HG03066 (cell line): Measurements from ENCODE around the gene DAG1.
"Not testable (repeated sequence)": the region's sequence is repeated elsewhere in the genome, so short reads cannot be mapped to it uniquely, and the experiment has no call there.

ENCODE experiments used
- ATAC-seq: cut with Tn5 transposase; IDR thresholded peaks from one replicate; pipeline ENCODE4 v1.9.1; 2021; ENCODE audit warnings: low read depth; ENCODE audit not compliant: unreplicated experiment

DAG1 gene

DNA sequence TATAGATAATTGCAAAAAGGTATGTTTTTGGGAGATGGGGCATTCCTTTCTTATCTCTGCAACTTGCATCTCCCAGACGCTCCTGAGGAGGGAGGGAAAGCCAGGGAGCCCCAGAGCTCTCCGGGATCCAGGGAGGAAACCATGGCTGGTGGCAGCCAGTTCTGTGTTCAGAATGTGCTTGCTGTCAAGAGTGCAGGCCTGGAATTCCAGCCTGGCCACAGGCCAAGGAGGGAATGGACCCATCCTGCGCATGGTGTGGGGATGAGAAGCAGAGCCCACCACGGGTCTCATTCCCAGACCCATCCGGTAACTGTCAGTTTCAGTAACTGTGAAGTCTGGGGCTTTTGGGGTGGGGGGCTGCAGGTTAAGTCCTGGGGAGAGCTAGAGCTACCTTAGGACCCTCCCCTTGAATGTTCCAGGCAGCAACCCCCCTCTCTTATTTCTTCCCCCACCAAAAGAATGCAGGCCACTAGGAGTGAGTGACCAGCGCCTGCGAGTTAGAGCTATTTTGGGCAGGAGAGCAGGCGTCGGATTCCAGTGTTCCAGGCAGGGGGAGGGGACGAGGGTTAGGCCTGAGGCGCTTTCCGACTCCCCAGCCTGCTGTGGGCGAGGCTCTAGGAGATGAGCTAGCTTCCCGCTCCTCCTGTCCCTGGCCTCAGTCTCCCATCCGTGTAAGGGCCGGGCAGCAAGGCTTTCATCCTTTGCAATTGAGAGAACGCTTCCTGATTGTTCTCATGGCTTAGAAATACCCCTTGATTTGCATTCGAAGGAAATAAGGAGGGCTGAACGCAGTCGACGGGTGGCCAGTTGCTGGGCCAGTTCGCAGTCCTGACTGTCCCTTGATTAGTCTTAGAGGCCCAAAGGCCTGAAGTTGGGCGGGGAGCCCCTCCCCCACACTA is 781 bp upstream of the DAG1 start:
- peak; percentile 14 for ATAC-seq

DNA sequence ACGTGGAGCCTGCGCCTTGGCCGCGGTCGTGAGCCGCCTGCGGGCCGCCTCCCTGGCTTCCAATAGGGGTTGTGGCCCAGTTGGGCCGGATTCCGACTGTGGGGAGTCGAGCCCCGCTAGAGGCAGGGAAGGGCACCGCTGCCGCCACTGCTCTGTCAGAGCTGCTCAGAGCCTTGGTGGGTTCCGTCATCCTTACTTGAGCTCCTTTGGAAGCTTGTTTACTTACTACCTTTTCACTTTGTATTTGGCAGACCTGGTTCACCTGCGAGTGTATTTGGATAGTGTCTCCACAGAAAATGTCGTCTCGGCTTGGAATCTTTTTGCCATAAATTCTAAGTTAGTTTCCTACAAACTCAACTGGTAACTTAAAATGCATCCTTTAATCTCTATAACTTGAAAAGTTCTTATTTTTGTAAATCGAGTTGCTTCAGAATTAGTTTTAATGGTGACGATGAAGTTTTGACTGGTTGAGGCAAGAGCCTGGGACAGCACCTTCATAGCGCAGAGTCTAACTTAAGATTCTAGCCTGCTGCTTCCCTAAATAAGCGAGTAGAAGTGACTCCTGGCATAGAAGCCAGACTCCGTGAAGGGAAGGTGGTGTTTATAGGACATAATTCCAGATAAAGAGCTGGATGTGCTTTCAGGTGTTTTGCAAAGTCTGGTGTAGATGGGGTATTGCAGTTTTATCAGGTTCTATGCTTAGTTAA is 800 bp downstream of the DAG1 start:
- ATAC-seq: peak; percentile 23

DNA sequence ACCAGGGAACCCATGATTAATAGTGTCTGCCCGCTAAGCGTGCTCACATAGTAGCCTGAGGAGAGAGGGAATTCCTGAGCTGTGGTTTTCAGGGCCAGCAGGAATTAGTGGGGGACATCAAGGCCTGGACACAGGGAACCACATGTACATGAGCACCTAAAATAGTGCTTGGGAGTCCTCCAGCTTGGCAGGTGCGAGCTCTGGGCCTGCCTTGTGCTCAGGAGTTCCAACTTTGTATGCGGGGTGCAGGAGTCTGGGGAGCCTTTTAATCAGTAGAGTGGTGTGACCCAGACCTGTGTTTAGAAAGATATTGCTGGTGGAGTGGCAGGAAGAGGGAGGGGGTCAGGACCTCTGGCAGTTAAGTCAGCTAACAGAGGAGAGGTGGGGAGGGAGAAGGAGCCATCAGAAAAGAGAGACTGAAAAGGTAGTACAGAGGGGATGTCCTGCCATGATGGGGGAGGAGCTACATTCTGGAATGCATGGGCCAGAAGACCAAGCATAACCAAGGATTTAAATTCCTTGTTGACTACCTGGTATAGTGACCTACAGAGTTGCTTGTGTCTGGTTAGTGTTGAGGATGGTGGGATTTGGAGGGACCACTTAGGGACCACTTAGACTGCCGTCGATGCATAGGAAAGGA is 1.9 kb downstream of the DAG1 start:
- no peak for ATAC-seq

DNA sequence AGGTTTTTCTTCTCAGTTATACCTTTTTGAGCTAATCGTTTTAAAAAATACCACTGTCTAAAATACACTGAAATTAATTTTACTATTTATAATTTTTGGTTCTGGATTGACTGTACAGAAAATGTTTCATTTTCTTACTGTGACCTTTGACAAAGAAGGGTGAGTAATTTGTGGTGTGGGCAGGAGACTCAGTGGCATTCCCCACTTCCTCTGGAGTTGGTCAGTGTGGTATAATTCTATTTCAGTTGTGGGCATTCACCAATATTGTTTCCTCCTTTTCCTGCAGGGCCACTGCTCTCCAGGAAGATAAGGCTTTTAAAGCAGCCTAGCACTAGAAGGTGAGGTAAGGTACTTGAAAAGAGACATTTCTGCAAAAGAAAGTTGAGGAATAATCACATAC is 6.5 kb downstream of the DAG1 start:
- no peak for ATAC-seq

DNA sequence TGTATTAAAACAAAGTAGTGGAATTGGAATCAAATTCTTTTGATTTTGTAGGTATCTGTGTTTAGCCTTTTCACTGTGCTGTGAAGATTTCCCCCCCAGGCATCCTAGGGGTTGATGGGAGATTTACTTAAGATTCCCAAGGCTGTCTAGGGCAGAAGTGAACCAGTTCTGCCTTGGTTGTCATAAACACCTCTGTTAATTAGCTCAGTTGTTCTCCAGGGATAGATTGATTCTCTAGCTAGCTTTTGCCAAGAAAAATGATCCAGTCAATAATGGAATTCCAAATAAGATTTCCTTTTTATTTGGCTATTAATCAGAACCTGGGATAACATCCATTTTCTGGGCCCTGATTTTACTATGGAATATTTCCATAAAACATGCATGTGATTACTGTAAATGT is 12.7 kb downstream of the DAG1 start:
- ATAC-seq: no peak

DNA sequence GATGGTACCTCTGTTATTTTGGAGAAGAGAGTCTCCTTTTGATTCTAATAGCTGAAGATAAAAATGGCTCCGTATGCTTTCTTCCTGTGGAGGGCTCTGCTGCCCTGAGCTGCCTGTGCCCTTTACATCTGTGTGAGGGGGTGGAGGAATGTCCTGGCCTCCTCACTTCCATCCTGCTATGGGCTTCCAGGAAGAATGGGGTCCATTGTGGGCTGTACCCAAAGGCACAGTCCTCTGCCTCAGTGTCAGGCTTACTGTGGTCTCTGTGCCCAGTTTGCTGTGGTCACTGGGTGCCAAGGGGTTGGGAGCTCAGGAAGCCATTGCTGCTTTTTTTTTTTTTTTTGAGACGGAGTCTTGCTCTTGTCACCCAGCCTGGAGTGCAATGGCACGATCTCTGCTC is 14.4 kb downstream of the DAG1 start:
- ATAC-seq: no peak

DNA sequence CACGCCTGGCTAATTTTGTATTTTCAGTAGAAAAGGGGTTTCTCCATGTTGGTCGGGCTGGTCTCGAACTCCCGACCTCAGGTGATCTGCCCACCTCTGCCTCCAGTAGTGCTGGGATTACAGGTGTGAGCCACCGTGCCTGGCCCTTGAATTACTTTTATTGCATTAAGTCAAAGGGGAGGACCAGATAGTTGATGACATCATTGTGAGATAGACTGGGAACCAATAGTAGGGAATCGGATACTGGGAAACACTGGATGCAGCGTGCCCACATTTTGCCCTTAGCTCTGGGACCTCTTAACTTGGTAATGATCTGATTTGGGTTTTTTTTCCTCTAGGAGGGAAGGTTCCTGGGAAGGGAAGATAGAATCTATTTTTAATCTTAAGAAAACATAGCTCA is 19.2 kb downstream of the DAG1 start:
- no peak for ATAC-seq

DNA sequence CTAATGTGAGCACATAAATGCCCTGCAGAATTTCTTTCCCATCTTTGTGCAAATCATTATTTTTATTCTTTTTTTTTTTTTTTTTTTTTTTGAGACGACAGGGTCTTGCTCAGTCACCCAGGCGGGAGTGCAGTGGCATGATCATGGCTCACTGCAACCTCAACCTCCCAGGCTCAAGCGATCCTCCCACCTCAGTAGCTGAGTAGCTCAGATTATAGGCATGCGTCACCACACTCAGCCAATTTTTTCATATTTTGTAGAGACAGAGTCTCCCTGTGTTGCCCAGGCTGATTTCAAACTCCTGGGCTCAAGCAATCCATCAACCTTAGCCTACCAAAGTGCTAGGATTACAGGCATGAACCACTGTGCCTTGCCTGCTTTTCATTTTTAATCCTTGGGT is 22.9 kb downstream of the DAG1 start:
- no peak for ATAC-seq

DNA sequence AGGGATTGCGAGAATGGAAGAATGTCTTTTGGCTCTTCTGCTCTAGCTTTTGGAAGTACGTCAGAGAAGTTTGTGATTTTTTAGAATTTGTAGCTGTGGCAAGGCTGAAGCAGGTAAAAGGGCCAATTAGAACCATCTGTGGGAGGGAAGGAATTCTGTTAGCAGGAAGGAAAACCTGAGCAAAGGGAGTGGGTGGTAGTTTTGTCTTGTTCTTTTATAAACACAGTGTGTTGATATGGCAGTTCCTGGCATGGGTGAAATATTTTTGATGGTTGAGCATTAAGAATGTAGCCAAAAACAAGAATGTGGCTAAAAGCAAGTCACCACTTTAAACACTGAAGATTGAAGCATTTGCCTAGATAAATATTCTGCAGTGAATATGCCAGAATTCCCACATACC is 23.8 kb downstream of the DAG1 start:
- ATAC-seq: no peak

DNA sequence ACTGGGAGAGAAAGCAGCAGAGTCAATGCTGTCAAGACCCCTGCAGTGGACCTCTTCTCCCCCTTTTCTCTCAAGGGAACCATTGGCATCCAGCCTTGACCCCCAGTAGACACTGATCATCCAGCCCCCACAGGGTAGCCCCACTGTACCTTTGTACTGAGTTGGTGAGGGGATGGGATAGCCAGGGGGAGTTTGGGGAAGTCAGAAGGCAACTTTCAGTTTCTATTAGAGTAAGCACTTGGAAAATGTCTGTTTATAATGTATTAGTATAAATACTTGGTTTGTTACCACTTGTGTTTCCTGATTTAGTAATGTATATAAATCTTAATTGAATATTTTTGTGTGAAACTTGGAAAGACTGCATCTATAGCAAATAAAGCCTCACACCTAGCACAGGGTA is 25.0 kb downstream of the DAG1 start:
- ATAC-seq: no peak

DNA sequence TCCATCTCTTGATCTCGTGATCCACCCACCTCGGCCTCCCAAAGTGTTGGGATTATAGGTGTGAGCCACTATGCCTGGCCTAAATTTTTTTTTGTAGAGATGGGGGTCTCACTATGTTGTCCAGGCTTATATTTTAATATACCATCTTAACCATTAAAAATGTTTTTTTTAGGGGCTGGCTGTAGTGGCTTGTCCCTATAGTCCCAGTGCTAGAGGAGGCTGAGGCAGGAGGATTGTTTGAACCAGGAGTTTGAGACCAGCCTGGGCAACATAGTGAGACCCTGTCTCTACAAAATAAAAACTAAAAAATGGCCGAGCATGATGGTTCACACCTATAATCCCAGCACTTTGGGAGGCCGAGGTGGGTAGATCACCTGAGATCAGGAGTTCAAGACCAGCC is 26.8 kb downstream of the DAG1 start:
- not testable (repeated sequence) for ATAC-seq

DNA sequence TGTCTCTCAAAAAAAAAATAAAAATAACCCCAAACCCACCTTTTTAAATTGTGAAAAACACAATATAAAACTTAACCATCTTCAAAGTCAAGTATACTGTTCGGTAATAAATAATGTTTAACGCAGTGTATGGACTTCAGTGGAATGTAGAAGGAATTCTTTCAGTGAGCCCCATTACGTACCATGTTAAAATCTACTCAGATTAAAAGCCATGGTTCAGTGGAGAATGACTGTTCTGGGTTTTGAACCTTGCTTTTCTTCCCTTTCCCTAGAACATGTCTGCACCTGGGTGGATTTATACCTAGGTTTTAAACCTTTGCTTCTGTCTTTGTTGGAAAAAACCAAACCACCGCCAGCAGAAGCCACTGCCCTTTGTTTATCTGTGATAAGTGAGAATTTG is 27.5 kb downstream of the DAG1 start:
- ATAC-seq: no peak

DNA sequence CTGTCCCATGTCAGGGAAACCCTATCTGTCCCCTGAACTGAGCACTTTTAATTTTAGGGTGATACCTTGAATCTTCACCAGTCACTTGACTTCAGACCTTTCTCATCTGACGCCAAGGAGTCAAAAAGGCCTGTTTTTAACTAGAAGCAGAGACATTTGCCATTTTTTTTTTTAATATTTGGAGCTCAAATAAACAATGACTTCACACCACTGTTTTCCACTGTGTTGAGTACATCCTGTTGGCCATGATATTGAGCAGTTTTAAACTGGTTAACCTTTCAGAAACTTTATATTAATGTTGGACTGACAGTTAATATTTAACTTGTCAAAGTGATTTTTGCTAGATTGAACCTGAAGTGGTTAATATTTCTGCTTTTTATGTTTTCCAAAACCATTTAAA is 28.2 kb downstream of the DAG1 start:
- no peak for ATAC-seq

DNA sequence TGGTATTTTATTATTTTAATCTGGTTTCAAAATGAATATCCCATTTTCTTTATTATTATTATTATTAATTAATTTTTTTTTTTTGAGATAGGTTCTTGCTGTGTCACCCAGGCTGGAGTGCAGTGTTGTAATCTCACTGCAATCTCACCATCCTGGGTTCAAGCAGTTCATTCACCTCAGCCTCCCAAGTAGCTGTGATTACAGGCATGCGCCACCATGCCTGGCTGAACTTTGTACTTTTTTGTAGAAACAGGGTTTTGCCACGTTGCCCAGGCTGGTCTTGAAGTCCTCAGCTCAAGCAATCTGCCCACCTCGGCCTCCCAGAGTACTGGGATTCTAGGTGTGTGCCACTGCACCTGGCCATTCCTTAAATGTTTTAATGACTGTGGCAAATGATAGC is 28.6 kb downstream of the DAG1 start:
- ATAC-seq: no peak

DNA sequence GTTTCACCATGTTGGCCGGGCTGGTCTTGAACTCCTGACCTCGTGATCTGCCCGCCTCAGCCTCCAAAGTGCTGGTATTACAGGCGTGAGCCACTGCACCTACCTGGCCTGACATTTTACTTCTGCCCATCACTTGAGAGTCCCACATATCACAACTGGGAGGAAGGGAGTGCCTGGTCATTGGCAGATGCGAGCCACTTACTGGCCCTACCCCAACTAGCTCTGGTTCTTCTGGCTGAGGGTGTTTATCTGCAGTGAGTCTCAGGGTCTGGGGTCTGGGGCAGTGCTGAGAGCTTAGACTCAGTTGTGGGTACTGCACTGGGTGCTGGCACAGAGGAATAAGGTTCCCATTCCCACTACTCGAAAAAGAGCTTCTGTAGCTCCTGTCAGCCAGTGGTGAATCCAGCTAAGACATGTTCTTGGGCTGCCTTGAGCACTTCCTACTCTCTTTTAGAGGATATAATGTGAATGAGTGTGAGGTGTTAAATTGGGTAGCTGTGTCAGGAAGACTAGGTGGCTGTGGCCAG is 30.2 kb downstream of the DAG1 start:
- ATAC-seq: no peak

DNA sequence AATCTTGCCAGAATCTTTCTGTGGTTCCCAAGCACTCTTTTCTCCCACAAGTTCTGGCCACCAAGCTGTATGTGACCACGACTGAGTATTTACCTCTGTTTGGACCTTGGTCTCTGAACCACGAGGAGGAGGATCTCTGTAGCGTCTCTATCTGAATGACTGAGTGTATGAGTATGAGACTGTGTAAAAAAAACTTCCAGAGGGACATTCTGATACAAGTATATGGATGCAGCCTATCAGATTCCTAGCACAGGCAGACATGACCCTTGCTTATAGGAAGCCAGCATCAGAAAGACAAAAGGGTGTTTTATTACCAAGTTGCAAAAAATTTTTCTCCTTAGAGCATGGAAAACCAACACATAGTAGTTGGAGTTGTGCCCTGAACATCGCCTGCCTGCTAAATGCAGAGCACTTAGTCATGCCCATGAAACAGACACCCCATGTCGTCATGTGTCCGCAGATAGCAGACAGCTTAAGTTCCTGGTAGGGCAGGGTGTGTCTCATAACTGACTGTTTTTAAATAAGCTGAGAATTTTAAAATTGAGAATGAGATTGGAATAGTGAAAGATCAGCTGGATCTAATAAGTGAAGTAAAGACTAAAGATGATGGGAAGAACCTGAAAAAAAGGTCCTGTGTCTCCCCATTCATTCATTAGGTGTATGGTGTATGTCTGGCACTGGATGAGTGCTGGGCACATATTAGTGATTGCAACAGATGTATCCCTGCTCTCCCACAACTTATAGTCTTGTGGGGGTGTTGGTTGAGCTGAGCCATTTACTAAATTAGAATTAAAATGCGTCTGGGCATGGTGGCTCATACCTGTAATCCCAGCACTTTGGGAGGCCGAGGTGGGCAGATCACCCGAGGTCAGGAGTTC is 30.9 kb downstream of the DAG1 start:
- no peak for ATAC-seq

DNA sequence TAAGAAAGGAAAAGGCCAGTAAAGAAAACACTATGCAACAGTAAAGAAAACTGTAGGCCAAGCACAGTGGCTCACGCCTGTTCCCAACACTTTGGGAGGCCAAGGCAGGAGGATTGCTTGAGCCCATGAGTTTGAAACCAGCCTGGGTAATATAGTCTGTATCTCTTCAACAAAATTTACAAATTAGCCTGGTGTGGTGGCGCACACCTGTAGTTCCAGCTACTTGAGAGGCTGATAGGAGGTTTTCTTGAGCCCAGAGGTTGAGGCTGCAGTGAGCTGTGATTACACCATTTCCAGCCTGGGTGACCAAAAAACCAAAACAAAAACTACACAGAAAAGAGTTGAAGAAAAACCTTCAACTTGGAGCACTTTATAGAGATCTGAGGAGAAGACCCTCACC is 31.8 kb downstream of the DAG1 start:
- ATAC-seq: no peak

DNA sequence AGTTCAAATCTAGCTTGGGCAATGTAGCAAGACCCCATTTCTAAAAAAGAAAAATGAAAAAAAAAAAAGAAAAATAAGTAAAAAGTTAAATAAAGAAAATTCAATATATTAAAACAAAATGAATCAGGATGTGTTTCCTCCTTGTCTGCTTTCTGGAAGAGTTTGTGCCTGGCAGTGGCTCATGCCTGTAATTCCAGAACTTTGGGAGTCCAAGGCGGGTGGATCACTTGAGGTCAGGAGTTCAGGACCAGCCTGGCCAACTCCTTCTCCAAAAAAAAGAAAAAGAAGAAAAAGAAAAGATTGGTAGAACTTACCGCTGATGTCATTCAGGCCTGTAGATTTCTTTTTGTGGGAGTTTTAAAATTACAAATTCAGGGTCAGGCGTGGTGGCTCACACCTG is 36.8 kb downstream of the DAG1 start:
- no peak for ATAC-seq

DNA sequence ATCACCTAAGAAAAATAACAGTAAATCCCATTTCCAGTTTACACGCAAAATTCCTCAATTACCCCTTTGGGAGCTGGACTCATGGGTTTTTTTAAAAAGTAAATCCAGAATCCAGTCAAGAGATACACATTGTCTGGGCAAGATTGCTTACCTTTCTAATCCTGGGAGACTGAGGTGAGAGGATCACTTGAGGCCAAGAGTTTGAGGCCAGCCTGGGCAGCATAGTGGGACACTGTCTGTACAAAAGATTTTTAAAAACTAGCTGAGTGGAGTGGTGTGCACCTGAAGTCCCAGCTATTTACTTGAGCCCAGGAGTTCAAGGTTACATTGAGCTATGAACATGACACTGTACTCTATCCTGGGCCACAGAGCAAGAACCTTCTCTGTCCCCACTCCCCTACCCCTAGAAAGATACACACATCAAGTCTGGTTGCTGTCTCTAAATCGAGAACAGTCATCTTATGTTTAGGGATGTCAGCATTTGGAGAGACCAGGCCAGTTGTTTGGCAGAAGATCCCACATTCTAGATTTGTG is 39.0 kb downstream of the DAG1 start:
- ATAC-seq: no peak

DNA sequence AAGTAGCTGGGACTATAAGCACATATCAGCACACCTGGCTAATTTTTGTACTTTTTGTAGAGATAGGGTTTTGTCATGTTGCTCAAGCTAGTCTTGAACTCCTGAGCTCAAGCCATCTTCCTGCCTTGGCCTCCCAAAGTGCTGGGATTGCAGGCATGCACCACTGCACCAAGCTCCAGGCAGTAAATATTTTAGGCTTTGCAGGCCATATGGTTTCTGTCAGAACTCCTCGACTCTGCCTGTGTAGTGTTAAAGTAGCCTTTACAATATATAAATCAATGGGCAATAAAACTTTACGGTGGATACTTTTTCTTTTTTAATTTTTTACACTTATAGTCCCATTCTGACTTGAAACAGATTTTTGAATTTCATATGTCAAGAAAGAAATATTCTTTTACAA is 41.6 kb downstream of the DAG1 start:
- ATAC-seq: no peak
